Lower leg skin (tissue), 3 donors: ENCODE data around the gene CAP2.

Experiments
- CTCF ChIP-seq, 3 donors: fragments of 450-650 bp; IDR thresholded peaks; one replicate each; pipeline ENCODE4 v1.5.1; 2016; ENCODE audit warnings: antibody characterized with exemption in 3 of 3, mild to moderate bottlenecking in 3 of 3, moderate library complexity in 2 of 3
- POLR2A ChIP-seq, 2 donors: fragments of 450-650 bp; IDR thresholded peaks; one replicate each; pipeline ENCODE4 v1.6.1; 2016 to 2017; ENCODE audit warnings: antibody characterized with exemption in 2 of 2, mild to moderate bottlenecking in 1 of 2, moderate library complexity in 1 of 2

GRCh38 chr6:17361013-17361412 lies 32.4 kb upstream of the CAP2 start:
- no peak for TF ChIP-seq POLR2A (IDR thresholded peaks at IDR 0.05)
- no peak for TF ChIP-seq CTCF (IDR thresholded peaks at IDR 0.05)
